ENCODE results near the gene UBE2E1.

The UBE2E1 gene

DNA sequence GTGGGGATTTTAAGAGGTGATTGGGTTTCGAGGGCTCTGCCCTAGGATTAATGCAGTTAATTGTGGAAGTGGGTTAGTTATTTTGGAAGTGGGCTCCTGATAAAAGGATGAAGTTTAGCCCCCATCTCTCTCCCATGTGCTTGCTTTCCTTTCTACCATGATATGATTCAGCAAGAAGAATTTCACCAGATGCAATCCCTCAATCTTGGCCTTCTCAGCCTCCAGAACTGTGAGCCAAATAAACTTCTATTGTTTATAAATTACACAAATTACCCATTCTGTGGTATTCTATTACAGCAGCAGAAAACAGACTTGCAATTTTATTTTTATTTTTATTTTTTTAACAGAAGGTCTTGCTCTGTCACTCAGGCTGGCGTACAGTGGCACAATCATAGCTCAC lies 27.3 kb upstream of the UBE2E1 start:
- no peak for DNase-seq (ENCODE audit: low read depth)
- TF ChIP-seq CTCF (IDR thresholded peaks at IDR 0.05; ENCODE audit: low read depth, low read length, missing control alignments): no peak
- H3K4me3 ChIP-seq (ENCODE audit: low read depth, low read length): no peak overlapping the region

GRCh38 chr3:23779841-23780240 lies 25.9 kb upstream of the UBE2E1 start:
- DNase-seq (ENCODE audit: low read depth): no peak
- no peak for TF ChIP-seq CTCF (IDR thresholded peaks at IDR 0.05; ENCODE audit: low read depth, low read length, missing control alignments)
- no peak overlapping the region for H3K4me3 ChIP-seq (ENCODE audit: low read depth, low read length)

GRCh38 chr3:23781051-23781450 lies 24.7 kb upstream of the UBE2E1 start:
- no peak for TF ChIP-seq CTCF (IDR thresholded peaks at IDR 0.05; ENCODE audit: low read depth, low read length, missing control alignments)
- H3K4me3 ChIP-seq (ENCODE audit: low read depth, low read length): no peak overlapping the region
- DNase-seq (ENCODE audit: low read depth): no peak

DNA sequence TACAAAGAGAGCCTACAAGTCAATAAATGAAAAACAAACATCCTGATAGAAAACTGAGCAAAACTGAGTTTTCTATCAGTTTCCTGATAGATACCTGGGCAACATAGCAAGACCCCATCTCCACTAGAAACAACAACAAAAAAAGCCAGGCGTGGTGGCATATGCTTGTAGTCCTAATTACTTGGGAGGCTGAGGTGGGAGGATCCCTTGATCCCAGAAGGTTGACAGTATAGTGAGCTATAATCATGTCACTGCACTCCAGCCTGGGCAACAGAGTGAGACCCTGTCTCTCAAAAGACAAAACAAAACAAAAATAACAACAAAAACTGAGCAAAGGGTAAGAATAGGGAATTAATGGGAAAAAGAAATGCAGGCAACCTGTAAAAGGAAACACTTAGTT lies 23.9 kb upstream of the UBE2E1 start:
- no peak for DNase-seq (ENCODE audit: low read depth)
- TF ChIP-seq CTCF (IDR thresholded peaks at IDR 0.05; ENCODE audit: low read depth, low read length, missing control alignments): no peak
- H3K4me3 ChIP-seq (ENCODE audit: low read depth, low read length): no peak overlapping the region

- no peak overlapping the region for H3K4me3 ChIP-seq (ENCODE audit: low read depth, low read length)
- DNase-seq (ENCODE audit: low read depth): no peak
- TF ChIP-seq CTCF (IDR thresholded peaks at IDR 0.05; ENCODE audit: low read depth, low read length, missing control alignments): no peak
These were observed 20.6 kb upstream of the UBE2E1 start for GRCh38 chr3:23785097-23785645.

DNA sequence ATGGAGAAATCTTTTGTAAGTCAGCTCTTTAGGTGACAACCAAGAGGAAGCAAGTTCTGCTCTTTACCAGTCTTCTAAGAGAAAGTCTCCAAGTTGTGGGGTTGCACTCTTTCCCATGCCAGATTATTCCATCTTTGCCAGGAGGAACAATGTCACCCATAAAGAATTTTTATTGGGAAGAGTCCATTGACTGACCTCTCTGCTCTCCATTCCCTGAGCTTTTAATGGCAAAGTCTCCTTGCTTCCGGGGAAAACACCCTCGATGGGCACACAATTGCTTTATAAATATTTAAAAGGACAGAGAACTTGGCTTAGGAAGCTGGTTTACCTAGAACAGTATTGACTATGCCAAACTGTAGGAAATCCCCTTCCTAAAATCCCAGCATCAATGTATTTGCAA lies 19.9 kb upstream of the UBE2E1 start:
- H3K4me3 ChIP-seq (ENCODE audit: low read depth, low read length): no peak overlapping the region
- DNase-seq (ENCODE audit: low read depth): no peak
- TF ChIP-seq CTCF (IDR thresholded peaks at IDR 0.05; ENCODE audit: low read depth, low read length, missing control alignments): no peak

GRCh38 chr3:23791678-23792077 lies 14.1 kb upstream of the UBE2E1 start:
- TF ChIP-seq CTCF (IDR thresholded peaks at IDR 0.05; ENCODE audit: low read depth, low read length, missing control alignments): no peak
- no peak for DNase-seq (ENCODE audit: low read depth)
- no peak overlapping the region for H3K4me3 ChIP-seq (ENCODE audit: low read depth, low read length)
